ENCODE data around the gene CCDC33.

DNA sequence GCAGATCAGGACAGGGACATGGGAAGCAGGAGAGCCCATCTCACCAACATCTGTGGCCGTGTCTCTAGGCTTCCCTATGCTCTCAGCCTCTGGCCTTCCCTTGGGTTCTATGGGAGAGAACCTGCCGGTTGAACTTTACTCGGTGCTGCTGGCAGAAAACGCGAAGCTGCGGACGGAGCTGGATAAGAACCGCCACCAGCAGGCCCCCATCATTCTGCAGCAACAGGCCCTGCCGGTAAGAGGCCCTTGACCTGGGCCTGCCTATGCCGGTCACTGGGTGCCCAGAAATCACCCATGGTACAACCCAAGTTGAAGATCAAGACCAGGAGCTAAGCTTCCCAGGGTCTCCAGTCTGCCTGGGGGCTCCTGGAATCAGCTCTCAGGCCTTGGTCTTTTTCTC lies 96.5 kb downstream of the CCDC33 start:
- TF ChIP-seq, protein P1, sequence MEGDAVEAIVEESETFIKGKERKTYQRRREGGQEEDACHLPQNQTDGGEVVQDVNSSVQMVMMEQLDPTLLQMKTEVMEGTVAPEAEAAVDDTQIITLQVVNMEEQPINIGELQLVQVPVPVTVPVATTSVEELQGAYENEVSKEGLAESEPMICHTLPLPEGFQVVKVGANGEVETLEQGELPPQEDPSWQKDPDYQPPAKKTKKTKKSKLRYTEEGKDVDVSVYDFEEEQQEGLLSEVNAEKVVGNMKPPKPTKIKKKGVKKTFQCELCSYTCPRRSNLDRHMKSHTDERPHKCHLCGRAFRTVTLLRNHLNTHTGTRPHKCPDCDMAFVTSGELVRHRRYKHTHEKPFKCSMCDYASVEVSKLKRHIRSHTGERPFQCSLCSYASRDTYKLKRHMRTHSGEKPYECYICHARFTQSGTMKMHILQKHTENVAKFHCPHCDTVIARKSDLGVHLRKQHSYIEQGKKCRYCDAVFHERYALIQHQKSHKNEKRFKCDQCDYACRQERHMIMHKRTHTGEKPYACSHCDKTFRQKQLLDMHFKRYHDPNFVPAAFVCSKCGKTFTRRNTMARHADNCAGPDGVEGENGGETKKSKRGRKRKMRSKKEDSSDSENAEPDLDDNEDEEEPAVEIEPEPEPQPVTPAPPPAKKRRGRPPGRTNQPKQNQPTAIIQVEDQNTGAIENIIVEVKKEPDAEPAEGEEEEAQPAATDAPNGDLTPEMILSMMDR (IDR thresholded peaks at IDR 0.05; ENCODE audit: low read depth, low read length, poor library complexity, severe bottlenecking): no peak
- TF ChIP-seq EZH2phosphoT487 (IDR thresholded peaks at IDR 0.05; ENCODE audit: borderline replicate concordance, low read length): no peak

Data from DOHH2 (cell line).